ENCODE results near the gene MRPL53. TPM values are rescaled to one million over a fixed set of nuclear protein-coding genes. Genes with fewer than 3 reads are reported as not detected.
A peak's percentile ranks its signal among the peaks of the same experiment; 100 is the strongest.

The MRPL53 gene
- total RNA-seq, 1 experiment from 2014 or later, result 98.1 TPM

DNA sequence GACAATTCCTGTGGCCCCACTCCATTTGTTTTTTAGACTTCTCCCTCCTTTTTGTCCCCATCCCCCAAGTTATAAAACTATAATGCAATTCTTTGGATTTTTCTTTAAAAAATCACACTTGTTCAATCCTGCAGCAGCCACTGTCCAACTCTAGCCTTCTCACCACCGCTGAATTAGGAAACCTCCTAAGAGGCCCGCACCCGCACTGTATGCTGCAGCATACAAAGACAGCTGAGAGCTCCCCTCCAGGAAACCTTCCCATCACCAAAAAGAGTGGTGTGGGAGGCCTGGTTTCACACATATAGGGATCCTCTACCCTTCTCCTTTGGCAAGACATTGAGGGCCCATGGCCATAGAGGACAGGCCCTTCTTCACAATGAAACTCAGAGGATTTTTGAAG, 32.1 kb upstream of the MRPL53 start:
- CTCF ChIA-PET, result interaction anchor here (0.7 to 0.9 kb wide), 2 partner anchors 25 to 46 kb away, joined by 4 to 11 read pairs; partner anchors contain the start of genes AUP1 and HTRA2
- peaks cover 51% of the 10 kb centered on the region for H3K4me1 ChIP-seq (ENCODE audit: control insufficient read depth, insufficient read depth, low read length)
- POLR2A ChIA-PET, result interaction anchor here (1.0 kb wide), 1 partner anchor 46 kb away, joined by 3 read pairs; no protein-coding TSS in a partner anchor

DNA sequence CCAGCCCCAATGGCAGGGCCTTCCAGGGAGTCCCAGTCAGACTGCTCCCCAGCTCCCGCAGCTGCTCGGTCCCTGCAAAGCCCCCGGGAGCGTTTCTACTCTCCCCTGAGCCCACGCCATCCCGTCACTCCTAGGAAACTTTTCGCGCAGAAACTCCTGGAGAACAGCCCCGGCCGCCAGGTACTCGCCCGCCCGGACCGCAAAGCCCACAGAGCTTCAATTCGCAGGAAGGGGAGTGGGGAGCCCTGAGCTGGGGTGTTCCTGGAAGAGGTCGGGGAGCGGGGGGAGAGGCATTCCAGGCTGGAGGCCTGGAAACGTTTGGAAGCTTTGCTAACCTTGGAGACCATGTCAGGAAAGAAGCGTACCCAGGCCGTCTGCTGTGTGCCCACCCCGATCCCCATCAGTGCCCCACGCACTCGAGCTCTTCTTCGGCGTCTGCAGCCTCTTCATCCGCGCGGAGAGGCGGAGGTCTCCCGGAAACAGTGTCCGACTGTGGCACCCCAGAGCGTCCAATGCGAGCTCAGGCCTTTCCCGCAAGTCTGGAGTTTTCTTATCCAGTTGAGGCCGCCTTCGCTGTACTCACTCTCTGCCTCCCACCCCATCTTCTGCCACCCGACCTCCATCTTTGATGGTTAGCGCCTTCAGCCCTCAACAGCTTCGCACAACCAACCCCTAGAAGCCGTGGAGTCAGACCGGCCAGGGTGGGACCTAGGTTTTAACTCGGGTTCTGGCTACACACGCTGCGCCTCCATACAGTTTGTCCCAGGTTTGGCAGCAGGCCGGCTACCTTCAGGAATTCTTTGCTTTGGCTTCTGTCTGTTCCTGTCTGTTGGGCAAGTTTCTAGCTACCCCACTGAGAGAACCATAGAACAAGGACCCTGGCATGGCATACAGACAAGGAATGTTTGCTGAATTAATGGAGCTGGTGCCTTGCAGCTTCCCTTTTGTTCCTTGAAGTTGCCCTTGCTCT, 31.3 kb upstream of the MRPL53 start:
- ChIA-PET CTCF (interaction anchor here (0.6 to 0.9 kb wide), 2 partner anchors 26 to 81 kb away, joined by 4 to 7 read pairs; partner anchors contain the start of genes AUP1 and HTRA2), POLR2A (interaction anchor here (1.0 kb wide), 1 partner anchor 47 kb away, joined by 3 read pairs; no protein-coding TSS in a partner anchor)
- TF ChIP-seq SIN3A (IDR thresholded peaks at IDR 0.05; ENCODE audit: borderline replicate concordance, insufficient read depth, low read depth, low read length) (0 out of 2 replicates have a peak, but pooled peaks have one; percentile 22), TCF7L2 (IDR thresholded peaks at IDR 0.05; ENCODE audit: low read depth, low read length) (no peak)
- DNase-seq (ENCODE audit: low read depth, low spot score) (no peak), ATAC-seq (no peak)
- Histone ChIP-seq H3K27me3 (ENCODE audit: control insufficient read depth, insufficient read depth, low read length) (no peaks in the 10 kb centered on the region), H3K9me3 (ENCODE audit: control insufficient read depth, insufficient read depth, low read depth, low read length) (no peaks in the 10 kb centered on the region), H3K4me1 (ENCODE audit: control insufficient read depth, insufficient read depth, low read length) (peaks cover 53% of the 10 kb centered on the region), H3K27ac (ENCODE audit: low read length) (peak overlapping the region; percentile 98), H3K36me3 (ENCODE audit: control insufficient read depth, insufficient read depth, low read length) (peaks cover 4% of the 10 kb centered on the region), H3K4me3 (ENCODE audit: low read depth in 2 of 2, low read length in 2 of 2) (peak overlapping the region; percentile 86 to 94)
- in situ Hi-C loops (cut with HindIII; ENCODE audit: low pct_unique_long_range_greater_than_20kb, low sequenced_read_pairs) (no loop called here), intact Hi-C loops (cut with micrococcal nuclease; ENCODE audit: unreplicated experiment) (loop anchor here (10.0 kb wide), 1 partner anchor 81 kb away; no protein-coding TSS in a partner anchor)
- BruUV-seq (replicated peaks), result no TSS peak

More for the DNA sequence above, 32.1 kb upstream of the MRPL53 start:
- TSS peak; percentile 81 for BruUV-seq (replicated peaks)
- H3K9me3 ChIP-seq (ENCODE audit: control insufficient read depth, insufficient read depth, low read depth, low read length), result no peaks in the 10 kb centered on the region
- intact Hi-C loops (cut with micrococcal nuclease; ENCODE audit: unreplicated experiment), result loop anchor here (10.0 kb wide), 1 partner anchor 80 kb away; no protein-coding TSS in a partner anchor
- no peak for DNase-seq (ENCODE audit: low read depth, low spot score)
- peak overlapping the region; percentile 86 to 94 for H3K4me3 ChIP-seq (ENCODE audit: low read depth in 2 of 2, low read length in 2 of 2)
- peak overlapping the region; percentile 98 for H3K27ac ChIP-seq (ENCODE audit: low read length)
- TF ChIP-seq POLR2AphosphoS5 (IDR thresholded peaks at IDR 0.05; ENCODE audit: low read depth, low read length) (no peak), CTCF (IDR thresholded peaks at IDR 0.05) (no peak)
- in situ Hi-C loops (cut with HindIII; ENCODE audit: low pct_unique_long_range_greater_than_20kb, low sequenced_read_pairs), result no loop called here
- peaks cover 4% of the 10 kb centered on the region for H3K36me3 ChIP-seq (ENCODE audit: control insufficient read depth, insufficient read depth, low read length)
- no peak for ATAC-seq
- H3K27me3 ChIP-seq (ENCODE audit: control insufficient read depth, insufficient read depth, low read length), result no peaks in the 10 kb centered on the region

- CTCF ChIA-PET, result interaction anchor here (0.6 kb wide), 1 partner anchor 82 kb away, joined by 7 read pairs; no protein-coding TSS in a partner anchor
- DNase-seq (ENCODE audit: low read depth, low spot score) (no peak), ATAC-seq (peak; percentile 56)
- Histone ChIP-seq H3K27me3 (ENCODE audit: control insufficient read depth, insufficient read depth, low read length) (no peaks in the 10 kb centered on the region), H3K27ac (ENCODE audit: low read length) (peak overlapping the region; percentile 98), H3K4me3 (ENCODE audit: low read depth in 2 of 2, low read length in 2 of 2) (peak overlapping the region; percentile 86 to 94), H3K9me3 (ENCODE audit: control insufficient read depth, insufficient read depth, low read depth, low read length) (no peaks in the 10 kb centered on the region), H3K36me3 (ENCODE audit: control insufficient read depth, insufficient read depth, low read length) (peaks cover 2% of the 10 kb centered on the region), H3K4me1 (ENCODE audit: control insufficient read depth, insufficient read depth, low read length) (peaks cover 55% of the 10 kb centered on the region)
- intact Hi-C loops (cut with micrococcal nuclease; ENCODE audit: unreplicated experiment), result loop anchor here (10.0 kb wide), 1 partner anchor 82 kb away; no protein-coding TSS in a partner anchor
- in situ Hi-C loops (cut with HindIII; ENCODE audit: low pct_unique_long_range_greater_than_20kb, low sequenced_read_pairs), result no loop called here
- BruUV-seq (replicated peaks), result no TSS peak
- TF ChIP-seq TCF7L2 (IDR thresholded peaks at IDR 0.05; ENCODE audit: low read depth, low read length), result peak; percentile 61; the same call in 1 of the 2 replicates
- TF ChIP-seq POLR2AphosphoS5 (IDR thresholded peaks at IDR 0.05; ENCODE audit: low read depth, low read length), result peak; percentile 85
- peak; percentile 85 for TF ChIP-seq CTCF (IDR thresholded peaks at IDR 0.05)
- 0 out of 2 replicates have a peak, but pooled peaks have one; percentile 76 for TF ChIP-seq SIN3A (IDR thresholded peaks at IDR 0.05; ENCODE audit: borderline replicate concordance, insufficient read depth, low read depth, low read length)
- TF ChIP-seq, protein P1, sequence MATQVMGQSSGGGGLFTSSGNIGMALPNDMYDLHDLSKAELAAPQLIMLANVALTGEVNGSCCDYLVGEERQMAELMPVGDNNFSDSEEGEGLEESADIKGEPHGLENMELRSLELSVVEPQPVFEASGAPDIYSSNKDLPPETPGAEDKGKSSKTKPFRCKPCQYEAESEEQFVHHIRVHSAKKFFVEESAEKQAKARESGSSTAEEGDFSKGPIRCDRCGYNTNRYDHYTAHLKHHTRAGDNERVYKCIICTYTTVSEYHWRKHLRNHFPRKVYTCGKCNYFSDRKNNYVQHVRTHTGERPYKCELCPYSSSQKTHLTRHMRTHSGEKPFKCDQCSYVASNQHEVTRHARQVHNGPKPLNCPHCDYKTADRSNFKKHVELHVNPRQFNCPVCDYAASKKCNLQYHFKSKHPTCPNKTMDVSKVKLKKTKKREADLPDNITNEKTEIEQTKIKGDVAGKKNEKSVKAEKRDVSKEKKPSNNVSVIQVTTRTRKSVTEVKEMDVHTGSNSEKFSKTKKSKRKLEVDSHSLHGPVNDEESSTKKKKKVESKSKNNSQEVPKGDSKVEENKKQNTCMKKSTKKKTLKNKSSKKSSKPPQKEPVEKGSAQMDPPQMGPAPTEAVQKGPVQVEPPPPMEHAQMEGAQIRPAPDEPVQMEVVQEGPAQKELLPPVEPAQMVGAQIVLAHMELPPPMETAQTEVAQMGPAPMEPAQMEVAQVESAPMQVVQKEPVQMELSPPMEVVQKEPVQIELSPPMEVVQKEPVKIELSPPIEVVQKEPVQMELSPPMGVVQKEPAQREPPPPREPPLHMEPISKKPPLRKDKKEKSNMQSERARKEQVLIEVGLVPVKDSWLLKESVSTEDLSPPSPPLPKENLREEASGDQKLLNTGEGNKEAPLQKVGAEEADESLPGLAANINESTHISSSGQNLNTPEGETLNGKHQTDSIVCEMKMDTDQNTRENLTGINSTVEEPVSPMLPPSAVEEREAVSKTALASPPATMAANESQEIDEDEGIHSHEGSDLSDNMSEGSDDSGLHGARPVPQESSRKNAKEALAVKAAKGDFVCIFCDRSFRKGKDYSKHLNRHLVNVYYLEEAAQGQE (IDR thresholded peaks at IDR 0.05; ENCODE audit: insufficient read depth in 1 of 2, low read depth in 2 of 2, low read length in 1 of 2), result 0 out of 4 replicates have a peak, but pooled peaks of 1 of the 2 experiments have one; percentile 4
- POLR2A ChIA-PET, result no interaction called here
Measured at GRCh38 chr2:74502720-74503505, 30.4 kb upstream of the MRPL53 start.

All from Panc1 (cell line).